K562 (cell line): ENCODE data around the gene SMIM41.

ENCODE experiments used
- REST ChIP-seq, 2 experiments: fragments of 450-650 bp; formaldehyde crosslinking in 1 of 2; IDR thresholded peaks; 2 replicates each; pipeline versions ENCODE4 v1.4.0 to v1.6.1; 2014 to 2020; ENCODE audit warnings: mild to moderate bottlenecking in 2 of 2, borderline replicate concordance in 1 of 2, low read depth in 1 of 2
- SMARCE1 ChIP-seq: fragments of 450-650 bp; IDR thresholded peaks from 2 replicates; pipeline ENCODE4 v1.7.1; 2016; ENCODE audit warnings: mild to moderate bottlenecking
- TBP ChIP-seq: optimal IDR thresholded peaks from 2 replicates; pipeline ENCODE3; 2011; ENCODE audit warnings: low read depth, low read length, improper control_type of control experiment
- ZNF165 ChIP-seq: fragments of 250-450 bp; sonication (Bioruptor Pico); IDR thresholded peaks from 2 replicates; pipeline ENCODE4 v1.4.0; 2020; ENCODE audit warnings: borderline replicate concordance

- TF ChIP-seq ZNF165 (CRISPR knock-in tag) (no peak), SMARCE1 (no peak), TBP (no peak), REST (IDR thresholded peaks at IDR 0.05; ENCODE audit: borderline replicate concordance) (0 out of 2 replicates have a peak, but pooled peaks have one; percentile 19), REST (CRISPR knock-in tag; IDR thresholded peaks at IDR 0.05; ENCODE audit: low read depth) (no peak)
Observed at GRCh38 chr12:52037248-52037861, 42.1 kb upstream of the SMIM41 start.
